Measurements from ENCODE around the gene OR51B5. TPM values are rescaled to one million over a fixed set of nuclear protein-coding genes. Genes with fewer than 3 reads are reported as not detected.
"Not testable (repeated sequence)": the region's sequence is repeated elsewhere in the genome, so short reads cannot be mapped to it uniquely, and the experiment has no call there.

OR51B5 gene
- total RNA-seq, 1 donor from 2014 or later = not detected

DNA sequence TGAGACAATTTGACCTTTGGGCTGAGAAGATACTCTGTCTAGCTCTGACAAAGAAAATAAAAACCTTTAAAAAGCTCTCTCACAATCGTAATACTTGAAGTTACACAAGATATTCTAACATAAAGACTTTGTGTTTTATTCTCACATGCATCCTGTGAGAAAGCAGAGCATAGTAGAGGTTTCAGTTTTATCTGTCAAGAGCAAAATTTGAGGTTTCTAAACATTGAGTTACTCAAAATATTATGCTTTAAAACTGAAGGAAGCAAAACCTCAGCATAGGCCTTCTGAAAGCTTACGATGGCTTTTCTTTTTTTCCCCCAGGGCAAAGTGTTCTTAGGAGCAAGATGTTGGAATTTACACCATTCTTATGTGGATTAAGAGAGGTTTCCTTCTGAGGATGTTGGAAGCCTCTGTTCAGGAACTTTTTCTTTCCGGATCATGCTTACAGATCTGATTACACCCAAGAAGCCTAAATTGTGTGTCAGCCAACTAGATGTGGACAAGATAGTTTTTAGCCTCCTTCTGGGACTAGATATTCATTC lies 25.2 kb upstream of the OR51B5 start:
- peaks cover 2% of the 10 kb centered on the region for H3K27me3 Mint-ChIP-seq (ENCODE audit: insufficient read depth, low read depth)
- Histone ChIP-seq H3K4me1 (no peaks in the 10 kb centered on the region), H3K9me3 (ENCODE audit: low read depth) (no peaks in the 10 kb centered on the region), H3K79me2 (ENCODE audit: low read depth) (no peaks in the 10 kb centered on the region), H3K9ac (no peak overlapping the region), H3F3A (ENCODE audit: low read depth) (no peaks in the 10 kb centered on the region), H3K4me2 (no peak overlapping the region), H4K20me1 (ENCODE audit: low read depth) (no peaks in the 10 kb centered on the region), H2AFZ (replicated peaks) (peak overlapping the region; percentile 17), H3K36me3 (no peaks in the 10 kb centered on the region), H3K27me3 (no peaks in the 10 kb centered on the region), H3K27ac (no peak overlapping the region), H3K4me3 (no peak overlapping the region)
- H3K4me3 Mint-ChIP-seq = no peak overlapping the region
- TF ChIP-seq, protein P1, sequence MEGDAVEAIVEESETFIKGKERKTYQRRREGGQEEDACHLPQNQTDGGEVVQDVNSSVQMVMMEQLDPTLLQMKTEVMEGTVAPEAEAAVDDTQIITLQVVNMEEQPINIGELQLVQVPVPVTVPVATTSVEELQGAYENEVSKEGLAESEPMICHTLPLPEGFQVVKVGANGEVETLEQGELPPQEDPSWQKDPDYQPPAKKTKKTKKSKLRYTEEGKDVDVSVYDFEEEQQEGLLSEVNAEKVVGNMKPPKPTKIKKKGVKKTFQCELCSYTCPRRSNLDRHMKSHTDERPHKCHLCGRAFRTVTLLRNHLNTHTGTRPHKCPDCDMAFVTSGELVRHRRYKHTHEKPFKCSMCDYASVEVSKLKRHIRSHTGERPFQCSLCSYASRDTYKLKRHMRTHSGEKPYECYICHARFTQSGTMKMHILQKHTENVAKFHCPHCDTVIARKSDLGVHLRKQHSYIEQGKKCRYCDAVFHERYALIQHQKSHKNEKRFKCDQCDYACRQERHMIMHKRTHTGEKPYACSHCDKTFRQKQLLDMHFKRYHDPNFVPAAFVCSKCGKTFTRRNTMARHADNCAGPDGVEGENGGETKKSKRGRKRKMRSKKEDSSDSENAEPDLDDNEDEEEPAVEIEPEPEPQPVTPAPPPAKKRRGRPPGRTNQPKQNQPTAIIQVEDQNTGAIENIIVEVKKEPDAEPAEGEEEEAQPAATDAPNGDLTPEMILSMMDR (IDR thresholded peaks at IDR 0.05) = no peak
- TF ChIP-seq EZH2phosphoT487 (IDR thresholded peaks at IDR 0.05) = no peak
- TF ChIP-seq EZH2 (IDR thresholded peaks at IDR 0.05) = no peak
- DNase-seq (ENCODE audit: low spot score) = no peak
- H3K36me3 Mint-ChIP-seq = no peaks in the 10 kb centered on the region
- H3K4me1 Mint-ChIP-seq = no peaks in the 10 kb centered on the region
- peaks cover 8% of the 10 kb centered on the region for H3K9me3 Mint-ChIP-seq
- H3K27ac Mint-ChIP-seq = no peak overlapping the region

DNA sequence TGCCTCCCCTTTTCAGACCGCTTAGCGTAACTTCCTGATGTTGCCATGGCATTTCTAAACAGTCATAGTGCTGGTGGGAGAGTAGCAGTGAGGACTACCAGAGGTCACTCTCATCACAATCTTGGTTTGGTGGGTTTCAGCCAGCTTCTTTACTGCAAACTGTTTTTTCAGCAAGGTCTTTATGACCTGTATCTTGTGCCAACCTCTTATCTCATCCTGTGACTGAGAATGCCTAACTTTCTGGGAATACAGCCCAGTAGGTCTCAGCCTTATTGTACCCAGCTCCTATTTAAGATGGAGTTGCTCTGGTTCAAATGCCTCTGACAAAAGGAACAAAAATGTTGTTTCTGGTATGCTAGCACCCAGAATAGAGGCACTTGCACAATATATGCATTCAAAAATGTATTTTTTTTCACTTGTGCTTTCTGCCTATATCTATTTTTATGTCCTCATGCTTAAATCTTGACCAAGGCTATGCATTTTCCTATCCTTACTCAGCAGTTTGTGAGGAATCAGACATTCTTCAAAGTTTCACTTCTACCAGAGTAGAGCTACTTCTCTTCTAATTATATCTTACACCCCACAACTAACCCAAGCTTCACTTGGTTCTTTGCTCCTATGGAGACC lies 24.2 kb upstream of the OR51B5 start:
- no peaks in the 10 kb centered on the region for H3K27me3 ChIP-seq
- DNase-seq (ENCODE audit: low spot score) = no peak
- no peaks in the 10 kb centered on the region for H4K20me1 ChIP-seq (ENCODE audit: low read depth)
- no peak overlapping the region for H3K4me3 ChIP-seq
- TF ChIP-seq, protein P1 (IDR thresholded peaks at IDR 0.05) = no peak
- TF ChIP-seq EZH2phosphoT487 (IDR thresholded peaks at IDR 0.05) = no peak
- TF ChIP-seq EZH2 (IDR thresholded peaks at IDR 0.05) = no peak
- no peak overlapping the region for H3K4me2 ChIP-seq
- H2AFZ ChIP-seq (replicated peaks) = no peak overlapping the region
- Mint-ChIP-seq H3K4me1 (no peaks in the 10 kb centered on the region), H3K27ac (no peak overlapping the region), H3K27me3 (ENCODE audit: insufficient read depth, low read depth) (peaks cover 2% of the 10 kb centered on the region), H3K4me3 (no peak overlapping the region), H3K9me3 (peaks cover under 1% of the 10 kb centered on the region), H3K36me3 (no peaks in the 10 kb centered on the region)
- H3K9ac ChIP-seq = no peak overlapping the region
- no peaks in the 10 kb centered on the region for H3K36me3 ChIP-seq
- H3K9me3 ChIP-seq (ENCODE audit: low read depth) = no peaks in the 10 kb centered on the region
- H3K79me2 ChIP-seq (ENCODE audit: low read depth) = no peaks in the 10 kb centered on the region
- H3K4me1 ChIP-seq = no peaks in the 10 kb centered on the region
- no peaks in the 10 kb centered on the region for H3F3A ChIP-seq (ENCODE audit: low read depth)
- no peak overlapping the region for H3K27ac ChIP-seq

DNA sequence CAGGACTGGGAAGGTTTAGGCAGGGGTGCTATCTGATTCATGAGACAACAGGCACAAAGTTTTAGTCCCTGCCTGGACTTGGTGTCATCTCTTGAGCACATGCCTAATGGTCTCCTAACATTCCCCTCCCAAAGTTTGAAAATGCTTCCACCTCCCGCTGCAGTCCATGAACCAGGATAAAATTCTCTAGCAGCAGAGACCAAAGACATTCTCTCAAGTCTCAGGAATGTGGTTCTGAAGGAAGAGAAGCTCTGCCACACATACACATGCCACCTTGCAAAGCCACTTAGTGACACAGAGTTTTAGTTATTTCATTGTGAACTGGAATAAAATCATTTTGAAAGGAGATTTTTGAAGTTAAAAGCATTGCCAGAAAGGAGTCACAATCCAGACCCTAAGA lies 23.5 kb upstream of the OR51B5 start:
- Histone ChIP-seq H3K4me2 (no peak overlapping the region), H3K9ac (no peak overlapping the region), H3K9me3 (ENCODE audit: low read depth) (no peaks in the 10 kb centered on the region), H2AFZ (replicated peaks) (no peak overlapping the region), H3K4me1 (no peaks in the 10 kb centered on the region), H3K27me3 (no peaks in the 10 kb centered on the region), H3K36me3 (no peaks in the 10 kb centered on the region), H3K79me2 (ENCODE audit: low read depth) (no peaks in the 10 kb centered on the region), H3F3A (ENCODE audit: low read depth) (no peaks in the 10 kb centered on the region), H3K4me3 (no peak overlapping the region), H4K20me1 (ENCODE audit: low read depth) (no peaks in the 10 kb centered on the region), H3K27ac (no peak overlapping the region)
- Mint-ChIP-seq H3K36me3 (no peaks in the 10 kb centered on the region), H3K4me3 (no peak overlapping the region), H3K9me3 (no peaks in the 10 kb centered on the region), H3K27ac (no peak overlapping the region), H3K4me1 (no peaks in the 10 kb centered on the region), H3K27me3 (ENCODE audit: insufficient read depth, low read depth) (peaks cover 2% of the 10 kb centered on the region)
- TF ChIP-seq EZH2 (IDR thresholded peaks at IDR 0.05) = no peak
- TF ChIP-seq, protein P1 (IDR thresholded peaks at IDR 0.05) = no peak
- TF ChIP-seq EZH2phosphoT487 (IDR thresholded peaks at IDR 0.05) = no peak
- DNase-seq (ENCODE audit: low spot score) = no peak

DNA sequence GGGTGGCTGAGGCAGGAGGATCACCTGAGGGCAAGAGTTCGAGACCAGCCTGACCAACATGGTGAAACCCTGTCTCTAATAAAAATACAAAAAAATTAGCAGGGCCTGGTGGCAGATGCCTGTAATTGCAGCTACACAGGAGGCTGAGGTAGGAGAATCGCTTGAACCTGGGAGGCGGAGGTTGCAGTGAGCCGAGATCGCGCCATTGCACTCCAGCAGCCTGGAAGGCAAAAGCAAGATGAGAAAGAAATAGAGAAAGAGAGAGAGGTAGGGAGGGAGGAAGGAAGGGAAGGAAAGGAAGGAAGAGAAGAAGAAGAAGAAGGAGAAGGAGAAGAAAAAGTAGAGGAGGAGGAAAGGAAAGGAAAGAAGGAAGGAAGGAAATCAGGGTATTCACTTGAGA lies 23.0 kb upstream of the OR51B5 start:
- not testable (repeated sequence) for H3K4me3 ChIP-seq; H3K79me2 ChIP-seq (ENCODE audit: low read depth); H3K27ac ChIP-seq; H3K4me2 ChIP-seq; H3K36me3 ChIP-seq; H3K27me3 ChIP-seq; H3K9ac ChIP-seq; H4K20me1 ChIP-seq (ENCODE audit: low read depth); H3K9me3 ChIP-seq (ENCODE audit: low read depth); H2AFZ ChIP-seq (replicated peaks); H3K27me3 Mint-ChIP-seq (ENCODE audit: insufficient read depth, low read depth); H3K36me3 Mint-ChIP-seq; H3F3A ChIP-seq (ENCODE audit: low read depth); H3K9me3 Mint-ChIP-seq; H3K4me1 ChIP-seq; H3K4me1 Mint-ChIP-seq; H3K4me3 Mint-ChIP-seq; DNase-seq (ENCODE audit: low spot score); H3K27ac Mint-ChIP-seq

Data from neural progenitor cell (in vitro differentiated cells).